GM13976 (cell line): Measurements from ENCODE around the gene SMYD1.

Experiments
- DNase-seq: peaks from one replicate; pipeline ENCODE4 v3.0.0; 2012; ENCODE audit warnings: low spot score
- in situ Hi-C: fragments of 300-500 bp; cut with MboI; formaldehyde crosslinking; loops from one replicate; pipeline ENCODE4 v1.12.0; 2022; ENCODE audit warnings: low sequenced_read_pairs, mixed read lengths, inconsistent platforms; ENCODE audit not compliant: unreplicated experiment
- TF ChIP-seq, protein P1 (sequence below): IDR thresholded peaks from 2 replicates; pipeline ENCODE4 v1.5.1; 2012; ENCODE audit warnings: borderline replicate concordance, mild to moderate bottlenecking; ENCODE audit not compliant: insufficient read depth; ENCODE audit errors: extremely low read depth, missing control alignments, control extremely low read depth

Gene SMYD1

GRCh38 chr2:88074854-88075292 is 7.2 kb downstream of the SMYD1 start:
- in situ Hi-C loops, result loop anchor here (25.0 kb wide), 1 partner anchor 587 kb away; no protein-coding TSS in a partner anchor
- DNase-seq, result no peak
- TF ChIP-seq, protein P1, sequence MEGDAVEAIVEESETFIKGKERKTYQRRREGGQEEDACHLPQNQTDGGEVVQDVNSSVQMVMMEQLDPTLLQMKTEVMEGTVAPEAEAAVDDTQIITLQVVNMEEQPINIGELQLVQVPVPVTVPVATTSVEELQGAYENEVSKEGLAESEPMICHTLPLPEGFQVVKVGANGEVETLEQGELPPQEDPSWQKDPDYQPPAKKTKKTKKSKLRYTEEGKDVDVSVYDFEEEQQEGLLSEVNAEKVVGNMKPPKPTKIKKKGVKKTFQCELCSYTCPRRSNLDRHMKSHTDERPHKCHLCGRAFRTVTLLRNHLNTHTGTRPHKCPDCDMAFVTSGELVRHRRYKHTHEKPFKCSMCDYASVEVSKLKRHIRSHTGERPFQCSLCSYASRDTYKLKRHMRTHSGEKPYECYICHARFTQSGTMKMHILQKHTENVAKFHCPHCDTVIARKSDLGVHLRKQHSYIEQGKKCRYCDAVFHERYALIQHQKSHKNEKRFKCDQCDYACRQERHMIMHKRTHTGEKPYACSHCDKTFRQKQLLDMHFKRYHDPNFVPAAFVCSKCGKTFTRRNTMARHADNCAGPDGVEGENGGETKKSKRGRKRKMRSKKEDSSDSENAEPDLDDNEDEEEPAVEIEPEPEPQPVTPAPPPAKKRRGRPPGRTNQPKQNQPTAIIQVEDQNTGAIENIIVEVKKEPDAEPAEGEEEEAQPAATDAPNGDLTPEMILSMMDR, result no peak

DNA sequence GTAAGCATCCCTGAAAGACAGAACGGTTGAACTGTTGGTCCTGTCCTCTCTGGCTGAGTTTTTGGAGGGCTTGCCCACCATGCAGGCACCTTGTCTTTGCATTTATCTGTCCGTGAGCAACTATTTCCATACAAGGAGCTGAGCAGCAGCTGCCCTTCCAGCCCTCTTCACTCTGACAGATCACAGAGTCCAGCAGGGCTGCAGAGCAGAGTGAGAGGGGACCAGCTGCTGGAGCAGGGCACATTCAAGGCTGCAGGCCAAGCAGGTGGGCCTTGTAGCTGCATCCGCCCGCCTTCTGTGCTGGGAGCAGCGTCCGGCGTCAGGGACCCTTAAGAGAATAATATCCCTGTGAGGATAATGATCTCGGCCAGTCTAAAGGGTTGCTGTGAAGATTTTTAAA is 9.5 kb downstream of the SMYD1 start:
- TF ChIP-seq, protein P1, result no peak
- in situ Hi-C loops, result no loop called here
- DNase-seq, result no peak

DNA sequence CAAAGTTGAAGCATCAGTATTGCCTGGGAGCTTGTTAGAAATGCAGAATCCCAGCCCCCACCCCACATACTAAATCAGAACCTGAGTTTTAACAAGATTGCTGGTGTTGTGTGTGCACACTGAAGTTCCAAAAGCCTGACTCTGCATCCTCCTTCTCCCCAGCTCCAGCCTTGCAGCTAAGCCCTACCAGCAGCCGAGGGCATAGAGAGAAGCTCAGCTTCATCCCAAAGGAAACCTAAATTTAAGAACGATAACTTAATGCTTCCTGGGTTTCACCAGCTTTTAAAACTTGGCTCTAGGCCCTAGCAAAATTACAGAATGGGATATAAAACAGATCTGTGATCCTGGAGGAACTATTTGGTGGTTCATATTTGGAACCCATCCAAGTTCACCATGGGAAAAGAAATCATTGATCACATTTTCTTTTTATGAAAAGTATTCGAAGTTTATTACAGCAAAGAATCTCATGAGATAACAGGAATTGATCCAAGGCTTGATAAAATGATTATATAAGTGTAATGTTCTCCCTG is 11.1 kb downstream of the SMYD1 start:
- in situ Hi-C loops, result no loop called here
- TF ChIP-seq, protein P1, result no peak
- no peak for DNase-seq

DNA sequence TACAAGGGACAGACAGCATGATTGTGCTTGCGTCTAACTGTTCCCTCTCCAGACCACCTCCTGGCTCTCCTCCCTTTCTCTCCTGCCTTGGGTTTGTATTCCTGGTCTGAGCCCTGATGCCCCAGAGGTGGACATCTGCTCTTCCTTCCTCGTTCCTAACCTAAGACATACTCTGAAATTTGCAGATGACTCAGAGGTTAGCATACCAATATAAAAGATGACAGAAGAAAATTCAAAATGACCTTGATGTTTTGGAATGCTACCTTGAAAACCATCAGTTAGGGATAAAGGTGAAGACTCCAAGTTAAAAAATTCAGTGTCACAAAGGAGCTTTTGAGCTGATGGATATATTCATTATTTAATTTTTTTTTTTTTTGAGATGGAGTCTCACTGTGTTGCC is 12.9 kb downstream of the SMYD1 start:
- in situ Hi-C loops, result no loop called here
- TF ChIP-seq, protein P1, result no peak
- no peak for DNase-seq

GRCh38 chr2:88081924-88082608 is 14.4 kb downstream of the SMYD1 start:
- TF ChIP-seq, protein P1, result no peak
- no peak for DNase-seq
- in situ Hi-C loops, result no loop called here

DNA sequence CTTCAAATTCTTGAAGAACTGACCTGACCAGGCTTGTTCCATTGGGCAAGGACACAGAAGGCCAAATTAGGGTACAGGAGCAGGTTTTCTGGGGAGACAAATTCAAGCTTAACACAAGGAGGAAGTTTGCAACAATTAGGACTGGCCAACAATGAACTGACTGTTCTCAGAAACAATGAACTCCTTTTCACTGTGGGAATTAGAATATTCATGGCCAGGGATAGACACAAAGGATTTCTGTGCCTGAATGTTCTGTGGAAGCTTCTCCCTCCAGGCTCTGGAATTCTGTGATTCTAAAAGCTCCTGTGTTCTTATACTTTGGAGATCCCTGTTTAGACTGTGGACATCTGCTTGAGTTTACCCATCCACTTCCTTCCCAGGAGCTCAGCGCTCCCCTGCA is 15.2 kb downstream of the SMYD1 start:
- DNase-seq, result no peak
- in situ Hi-C loops, result no loop called here
- TF ChIP-seq, protein P1, result no peak

DNA sequence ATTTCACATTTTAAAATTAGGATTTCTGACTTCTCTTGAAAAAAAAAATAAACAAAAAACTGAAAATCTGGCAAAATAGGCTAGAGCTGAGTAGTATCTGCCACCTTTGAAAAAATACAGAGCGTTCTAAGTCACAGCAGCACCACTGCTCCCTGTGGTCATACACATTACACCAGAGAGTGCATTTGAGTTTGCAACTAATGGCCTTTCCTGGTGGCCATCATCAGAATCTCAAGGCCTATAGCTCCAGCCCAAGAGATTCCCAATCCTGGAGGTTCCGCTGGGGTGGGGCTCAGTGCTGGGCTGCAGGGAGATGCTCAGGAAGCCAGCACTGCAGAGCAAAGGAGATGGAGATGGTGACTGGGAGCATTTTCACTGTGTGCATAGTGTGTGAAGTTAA is 17.5 kb downstream of the SMYD1 start:
- TF ChIP-seq, protein P1, result no peak
- DNase-seq, result no peak
- in situ Hi-C loops, result no loop called here
